Endothelial cell (in vitro differentiated cells): ENCODE data around the gene RSPO3. TPM values are rescaled to one million over a fixed set of nuclear protein-coding genes. Genes with fewer than 3 reads are reported as not detected.
"Not testable (repeated sequence)": the region's sequence is repeated elsewhere in the genome, so short reads cannot be mapped to it uniquely, and the experiment has no call there.

Experiments used
- DNase-seq: peaks from one replicate; pipeline ENCODE4 v3.0.0; 2021; ENCODE audit warnings: low spot score
- H3K27ac Mint-ChIP-seq: one replicate; pipeline ENCODE4 v1.8.0; 2021; ENCODE audit warnings: mixed read lengths, inconsistent platforms; ENCODE audit not compliant: unreplicated experiment
- H3K27me3 Mint-ChIP-seq: one replicate; pipeline ENCODE4 v1.8.0; 2021; ENCODE audit warnings: mild to moderate bottlenecking, moderate library complexity, mixed read lengths, inconsistent platforms; ENCODE audit not compliant: unreplicated experiment
- H3K36me3 Mint-ChIP-seq: one replicate; pipeline ENCODE4 v1.8.0; 2021; ENCODE audit warnings: mild to moderate bottlenecking, low read depth, mixed read lengths, inconsistent platforms; ENCODE audit not compliant: unreplicated experiment
- H3K4me1 Mint-ChIP-seq: one replicate; pipeline ENCODE4 v1.8.0; 2021; ENCODE audit warnings: mild to moderate bottlenecking, mixed read lengths, inconsistent platforms; ENCODE audit not compliant: unreplicated experiment
- H3K4me3 Mint-ChIP-seq: one replicate; pipeline ENCODE4 v1.8.0; 2021; ENCODE audit warnings: mild to moderate bottlenecking, mixed read lengths, inconsistent platforms; ENCODE audit not compliant: unreplicated experiment
- H3K9me3 Mint-ChIP-seq: one replicate; pipeline ENCODE4 v1.8.0; 2021; ENCODE audit warnings: mixed read lengths, inconsistent platforms; ENCODE audit not compliant: unreplicated experiment
- CTCF ChIP-seq: fragments of 200-600 bp; sonication (generic); IDR thresholded peaks from one replicate; pipeline ENCODE4 v1.5.0; 2021; ENCODE audit warnings: antibody characterized with exemption; ENCODE audit not compliant: unreplicated experiment
- total RNA-seq: library from RNA; stranded (reverse); fragmentation: NEBNext Ultra II Directional; extraction: Animal tissue kit (Norgen Biotek cat#: 25700); gene quantifications from one replicate; pipeline ENCODE4 v1.2.1, GENCODE V29; 2021; ENCODE audit not compliant: unreplicated experiment

RSPO3 gene
- total RNA-seq, 1 donor from 2014 or later = 0.59 TPM

- no peaks in the 10 kb centered on the region for H3K36me3 Mint-ChIP-seq
- no peaks in the 10 kb centered on the region for H3K9me3 Mint-ChIP-seq
- no peak for TF ChIP-seq CTCF
- no peaks in the 10 kb centered on the region for H3K4me1 Mint-ChIP-seq
- no peak for DNase-seq
- H3K27ac Mint-ChIP-seq = no peak overlapping the region
- H3K4me3 Mint-ChIP-seq = no peak overlapping the region
- H3K27me3 Mint-ChIP-seq = no peaks in the 10 kb centered on the region
Observed at GRCh38 chr6:127085181-127085580, 33.3 kb upstream of the RSPO3 start.

GRCh38 chr6:127090051-127090450 is 28.4 kb upstream of the RSPO3 start:
- no peaks in the 10 kb centered on the region for H3K9me3 Mint-ChIP-seq
- DNase-seq = no peak
- TF ChIP-seq CTCF = no peak
- H3K27me3 Mint-ChIP-seq = no peaks in the 10 kb centered on the region
- H3K36me3 Mint-ChIP-seq = no peaks in the 10 kb centered on the region
- no peak overlapping the region for H3K4me3 Mint-ChIP-seq
- H3K27ac Mint-ChIP-seq = no peak overlapping the region
- H3K4me1 Mint-ChIP-seq = no peaks in the 10 kb centered on the region

- no peaks in the 10 kb centered on the region for H3K36me3 Mint-ChIP-seq
- no peak for TF ChIP-seq CTCF
- no peaks in the 10 kb centered on the region for H3K27me3 Mint-ChIP-seq
- no peak overlapping the region for H3K4me3 Mint-ChIP-seq
- H3K4me1 Mint-ChIP-seq = no peaks in the 10 kb centered on the region
- H3K9me3 Mint-ChIP-seq = no peaks in the 10 kb centered on the region
- no peak for DNase-seq
- H3K27ac Mint-ChIP-seq = no peak overlapping the region
Observed at GRCh38 chr6:127092466-127092865, 26.0 kb upstream of the RSPO3 start.

- no peak overlapping the region for H3K27ac Mint-ChIP-seq
- no peak for DNase-seq
- no peak for TF ChIP-seq CTCF
- H3K27me3 Mint-ChIP-seq = no peaks in the 10 kb centered on the region
- no peaks in the 10 kb centered on the region for H3K9me3 Mint-ChIP-seq
- H3K4me1 Mint-ChIP-seq = peaks cover 5% of the 10 kb centered on the region
- no peak overlapping the region for H3K4me3 Mint-ChIP-seq
- H3K36me3 Mint-ChIP-seq = no peaks in the 10 kb centered on the region
Observed at GRCh38 chr6:127094791-127095190, 23.7 kb upstream of the RSPO3 start.

- no peak for DNase-seq
- Mint-ChIP-seq H3K4me1 (peaks cover 5% of the 10 kb centered on the region), H3K4me3 (no peak overlapping the region), H3K9me3 (no peaks in the 10 kb centered on the region), H3K27ac (no peak overlapping the region), H3K36me3 (no peaks in the 10 kb centered on the region), H3K27me3 (no peaks in the 10 kb centered on the region)
- TF ChIP-seq CTCF = no peak
Observed at GRCh38 chr6:127096167-127096566, 22.3 kb upstream of the RSPO3 start.

- not testable (repeated sequence) for H3K4me3 Mint-ChIP-seq, H3K27me3 Mint-ChIP-seq, H3K9me3 Mint-ChIP-seq, H3K36me3 Mint-ChIP-seq, DNase-seq, H3K4me1 Mint-ChIP-seq, H3K27ac Mint-ChIP-seq
Observed at GRCh38 chr6:127097442-127097841, 21.0 kb upstream of the RSPO3 start.
